ENCODE results near the gene ERFE. TPM values are rescaled to one million over a fixed set of nuclear protein-coding genes. Genes with fewer than 3 reads are reported as not detected.

The ERFE gene
- total RNA-seq, 1 donor from 2014 or later: 0.58 TPM

GRCh38 chr2:238149841-238150572 is 8.8 kb upstream of the ERFE start:
- ATAC-seq (no peak), DNase-seq (ENCODE audit: low spot score) (no peak)
- intact Hi-C loops (cut with DNase I): no loop called here

- ATAC-seq (no peak), DNase-seq (ENCODE audit: low spot score) (no peak)
- intact Hi-C loops (cut with DNase I): no loop called here
Measured at GRCh38 chr2:238150686-238151085, 8.1 kb upstream of the ERFE start.

GRCh38 chr2:238151205-238151604 is 7.6 kb upstream of the ERFE start:
- DNase-seq (ENCODE audit: low spot score): no peak
- no peak for ATAC-seq

GRCh38 chr2:238151628-238152235 is 7.0 kb upstream of the ERFE start:
- DNase-seq (ENCODE audit: low spot score) (no peak), ATAC-seq (no peak)
- intact Hi-C loops (cut with DNase I): no loop called here

More at GRCh38 chr2:238151205-238151604, 7.6 kb upstream of the ERFE start:
- intact Hi-C loops (cut with DNase I): no loop called here

GRCh38 chr2:238152771-238153688 is 5.7 kb upstream of the ERFE start:
- no peak for ATAC-seq
- intact Hi-C loops (cut with DNase I): no loop called here
- no peak for DNase-seq (ENCODE audit: low spot score)

GRCh38 chr2:238154570-238154969 is 4.2 kb upstream of the ERFE start:
- ATAC-seq (no peak), DNase-seq (ENCODE audit: low spot score) (no peak)
- intact Hi-C loops (cut with DNase I): no loop called here

- intact Hi-C loops (cut with DNase I): no loop called here
- ATAC-seq: no peak
- DNase-seq (ENCODE audit: low spot score): no peak
Measured at GRCh38 chr2:238155051-238155760, 3.6 kb upstream of the ERFE start.

GRCh38 chr2:238155761-238156694 is 2.7 kb upstream of the ERFE start:
- intact Hi-C loops (cut with DNase I): no loop called here
- ATAC-seq (no peak), DNase-seq (ENCODE audit: low spot score) (no peak)

GRCh38 chr2:238157506-238158017 is 1.2 kb upstream of the ERFE start:
- intact Hi-C loops (cut with DNase I): no loop called here
- DNase-seq (ENCODE audit: low spot score): no peak

GRCh38 chr2:238158018-238158508 is 707 bp upstream of the ERFE start:
- intact Hi-C loops (cut with DNase I): no loop called here
- DNase-seq (ENCODE audit: low spot score) (no peak), ATAC-seq (no peak)

More at GRCh38 chr2:238157506-238158017, 1.2 kb upstream of the ERFE start:
- ATAC-seq: no peak

GRCh38 chr2:238159071-238159539 is 335 bp downstream of the ERFE start:
- intact Hi-C loops (cut with DNase I): no loop called here
- DNase-seq (ENCODE audit: low spot score) (no peak), ATAC-seq (no peak)

GRCh38 chr2:238159661-238160205 is 963 bp downstream of the ERFE start:
- ATAC-seq (no peak), DNase-seq (ENCODE audit: low spot score) (no peak)
- intact Hi-C loops (cut with DNase I): no loop called here

GRCh38 chr2:238160206-238161129 is 1.7 kb downstream of the ERFE start:
- no peak for ATAC-seq
- intact Hi-C loops (cut with DNase I): no loop called here
- peak; percentile 56 for DNase-seq (ENCODE audit: low spot score)

GRCh38 chr2:238161291-238162051 is 2.7 kb downstream of the ERFE start:
- ATAC-seq (no peak), DNase-seq (ENCODE audit: low spot score) (peak; percentile 56)
- intact Hi-C loops (cut with DNase I): no loop called here

- intact Hi-C loops (cut with DNase I): no loop called here
- no peak for ATAC-seq
- DNase-seq (ENCODE audit: low spot score): peak; percentile 49
Measured at GRCh38 chr2:238162251-238162845, 3.6 kb downstream of the ERFE start.
